GM19372 (cell line): ENCODE measurements around the gene RAPGEF3.

ENCODE experiments used
- ATAC-seq: cut with Tn5 transposase; IDR thresholded peaks from one replicate; pipeline ENCODE4 v1.9.1; 2021; ENCODE audit warnings: mild to moderate bottlenecking, low read depth, moderate library complexity; ENCODE audit not compliant: unreplicated experiment

Gene RAPGEF3

GRCh38 chr12:47758834-47759690 lies at the start of gene RAPGEF3:
RAPGEF3 (minus strand) TSS chr12:47758880; CDS start chr12:47758556, 324 bp downstream.
- peak; percentile 45 for ATAC-seq

- ATAC-seq = no peak
These were observed 49.4 kb upstream of the RAPGEF3 start for GRCh38 chr12:47808050-47808449.

- ATAC-seq = no peak
These were observed 48.7 kb upstream of the RAPGEF3 start for GRCh38 chr12:47807338-47807737.

- ATAC-seq = no peak
These were observed 46.7 kb upstream of the RAPGEF3 start for GRCh38 chr12:47805417-47805816.

GRCh38 chr12:47804171-47804570 lies 45.5 kb upstream of the RAPGEF3 start:
- ATAC-seq = no peak

GRCh38 chr12:47803191-47803875 lies 44.7 kb upstream of the RAPGEF3 start:
- ATAC-seq = no peak

GRCh38 chr12:47802312-47802711 lies 43.6 kb upstream of the RAPGEF3 start:
- ATAC-seq = no peak

GRCh38 chr12:47801904-47802246 lies 43.2 kb upstream of the RAPGEF3 start:
- no peak for ATAC-seq

GRCh38 chr12:47801170-47801903 lies 42.7 kb upstream of the RAPGEF3 start:
- no peak for ATAC-seq

GRCh38 chr12:47800582-47800981 lies 41.9 kb upstream of the RAPGEF3 start:
- no peak for ATAC-seq

- no peak for ATAC-seq
These were observed 40.8 kb upstream of the RAPGEF3 start for GRCh38 chr12:47799357-47799955.

- ATAC-seq = no peak
These were observed 39.8 kb upstream of the RAPGEF3 start for GRCh38 chr12:47798382-47798948.

- ATAC-seq = no peak
These were observed 38.8 kb upstream of the RAPGEF3 start for GRCh38 chr12:47797441-47797840.

GRCh38 chr12:47795814-47796411 lies 37.2 kb upstream of the RAPGEF3 start:
- no peak for ATAC-seq

GRCh38 chr12:47795121-47795813 lies 36.6 kb upstream of the RAPGEF3 start:
- no peak for ATAC-seq

GRCh38 chr12:47794679-47795078 lies 36.0 kb upstream of the RAPGEF3 start:
- no peak for ATAC-seq

GRCh38 chr12:47793015-47793681 lies 34.5 kb upstream of the RAPGEF3 start:
- ATAC-seq = no peak

- no peak for ATAC-seq
These were observed 33.2 kb upstream of the RAPGEF3 start for GRCh38 chr12:47791874-47792273.

GRCh38 chr12:47791351-47791746 lies 32.7 kb upstream of the RAPGEF3 start:
- ATAC-seq = no peak
